SW480 (cell line): ENCODE results near the gene FAM216A.
A peak's percentile ranks its signal among the peaks of the same experiment; 100 is the strongest.
"Not testable (repeated sequence)": the region's sequence is repeated elsewhere in the genome, so short reads cannot be mapped to it uniquely, and the experiment has no call there.

Experiments
- DNase-seq: peaks from one replicate; pipeline ENCODE4 v3.0.0-alpha.2; 2016; ENCODE audit warnings: low spot score

The FAM216A gene

DNA sequence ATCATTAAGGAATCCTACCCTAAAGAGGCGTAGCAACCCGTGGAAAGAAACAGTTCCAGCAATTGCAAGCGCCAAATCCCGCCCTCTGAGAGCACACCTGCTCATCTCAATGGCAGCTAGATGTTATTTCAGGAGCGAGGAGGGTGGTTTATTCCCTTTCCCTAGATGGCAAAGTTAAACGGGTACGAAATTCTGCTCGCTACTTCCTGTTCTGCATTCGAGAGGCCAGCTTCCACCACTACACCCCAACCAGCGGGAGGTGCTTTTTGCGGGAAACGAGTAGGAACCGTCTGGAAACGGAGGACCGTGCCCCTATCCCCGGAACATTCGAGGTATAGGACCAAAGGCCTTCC is 32.7 kb downstream of the FAM216A start:
- DNase-seq, result peak; percentile 79

DNA sequence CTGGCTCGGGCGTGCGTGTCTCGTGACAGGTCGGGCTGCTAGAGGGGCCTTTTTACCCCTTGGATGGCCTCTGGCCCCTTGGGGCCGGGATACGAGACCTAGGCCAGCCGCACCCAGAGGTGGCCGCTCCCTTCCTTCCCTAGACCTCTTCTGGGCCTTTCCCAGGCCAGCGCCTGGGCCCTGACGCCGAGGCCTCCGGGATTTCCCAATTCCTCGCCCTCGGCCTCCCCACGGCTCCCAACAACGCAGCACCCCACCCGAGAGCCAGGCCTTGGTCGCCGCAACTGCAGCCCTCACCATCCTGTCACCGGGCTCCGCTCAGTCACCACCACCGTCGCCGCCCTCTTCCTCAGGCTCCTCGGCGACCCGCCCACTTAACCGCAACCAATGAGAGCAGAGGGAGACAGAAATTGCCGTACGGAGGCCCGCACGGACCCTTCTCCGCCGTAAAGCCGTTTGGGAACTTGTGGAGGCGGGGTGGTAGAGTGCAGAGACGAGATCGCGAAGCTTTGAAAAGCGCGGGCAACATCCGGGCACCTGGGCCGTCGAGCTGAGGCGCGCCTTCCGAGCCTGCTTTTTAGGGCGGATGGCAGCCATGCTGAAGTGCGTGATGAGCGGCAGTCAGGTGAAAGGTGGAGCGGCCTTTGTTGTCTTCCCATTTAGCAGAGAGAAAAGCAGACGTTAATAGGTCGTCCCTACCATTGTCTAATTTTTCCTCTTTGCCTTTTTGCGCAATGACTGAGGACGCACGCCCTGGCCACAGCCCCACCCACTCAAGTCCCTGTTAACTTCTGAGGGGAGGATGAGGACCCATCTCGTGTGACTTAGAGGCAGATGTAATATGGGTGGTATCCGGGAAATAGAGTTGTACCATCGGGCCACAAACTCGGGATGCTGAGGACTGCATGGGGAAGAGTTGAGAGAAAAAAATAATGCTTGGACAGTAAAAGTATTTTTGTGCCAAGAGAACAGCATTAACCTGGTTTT is 33.4 kb downstream of the FAM216A start, which contains the start of the genes RAD9B and VPS29:
Gene RAD9B (plus strand): TSS at position 580 of the 987 bp plus-strand sequence. CDS start 7 bp downstream, at position 587.
Gene VPS29 (minus strand): TSS at position 360 of the 987 bp plus-strand sequence. CDS start 60 bp downstream, at position 300.
- peak; percentile 98 for DNase-seq

DNA sequence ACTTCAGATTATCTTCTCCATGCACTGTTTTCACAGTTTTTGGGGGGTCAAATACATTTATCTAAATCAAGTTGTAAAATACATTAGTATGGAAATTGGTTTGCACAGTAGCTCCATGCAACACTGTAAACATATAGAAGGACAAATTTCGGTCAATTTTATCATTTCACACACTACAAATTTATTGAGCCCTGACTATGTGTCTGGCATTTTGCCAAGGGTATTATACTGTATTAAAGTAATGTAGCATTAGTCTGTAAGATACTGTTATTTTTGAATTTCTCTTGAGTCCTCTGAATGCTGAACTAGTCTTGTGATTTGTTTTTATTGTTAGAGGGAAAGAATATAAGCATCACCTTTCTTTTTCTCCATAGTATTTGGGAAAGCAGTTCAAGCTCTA is 34.8 kb downstream of the FAM216A start:
- no peak for DNase-seq

DNA sequence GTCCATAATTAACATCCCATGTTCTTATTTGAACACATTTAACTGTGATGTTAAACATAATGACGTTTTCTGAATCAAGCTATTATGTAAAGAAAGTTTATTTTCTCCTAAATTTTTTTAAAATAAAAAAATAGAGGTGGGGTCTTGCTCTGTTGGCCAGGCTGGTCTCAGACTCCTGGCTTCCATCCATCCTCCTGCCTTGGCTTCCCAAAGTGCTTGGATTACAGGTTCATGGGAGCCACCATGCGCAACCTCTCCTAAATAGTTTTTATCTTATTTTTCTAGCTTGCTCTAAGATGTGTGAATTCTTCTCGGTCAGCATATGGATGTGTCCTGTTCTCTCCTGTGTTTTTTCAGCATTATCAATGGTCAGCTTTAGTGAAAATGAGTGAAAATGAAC is 36.7 kb downstream of the FAM216A start:
- no peak for DNase-seq

DNA sequence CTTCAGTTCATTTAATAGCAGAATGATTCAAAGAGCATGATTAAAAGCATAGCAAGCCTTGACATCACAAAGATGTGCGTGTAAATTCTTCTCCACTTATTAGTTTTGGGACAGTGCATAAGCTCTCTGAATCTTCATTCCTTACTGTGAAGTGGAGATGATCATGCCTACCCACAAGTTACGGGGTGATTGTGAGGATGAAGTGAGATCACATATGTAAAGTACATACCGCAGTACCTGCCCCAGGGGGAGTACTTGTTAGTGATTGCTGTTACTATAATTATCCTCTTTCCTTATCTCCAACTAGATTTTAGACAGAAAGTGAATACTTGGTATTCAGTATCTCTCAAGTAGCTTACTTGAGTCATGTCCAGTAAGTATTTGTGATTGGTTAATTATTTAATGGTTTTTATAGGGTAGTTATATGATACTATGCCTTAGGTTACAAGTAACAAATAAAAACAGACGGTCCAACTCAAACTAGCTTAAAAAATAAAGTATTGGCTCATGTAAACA is 39.5 kb downstream of the FAM216A start:
- no peak for DNase-seq

DNA sequence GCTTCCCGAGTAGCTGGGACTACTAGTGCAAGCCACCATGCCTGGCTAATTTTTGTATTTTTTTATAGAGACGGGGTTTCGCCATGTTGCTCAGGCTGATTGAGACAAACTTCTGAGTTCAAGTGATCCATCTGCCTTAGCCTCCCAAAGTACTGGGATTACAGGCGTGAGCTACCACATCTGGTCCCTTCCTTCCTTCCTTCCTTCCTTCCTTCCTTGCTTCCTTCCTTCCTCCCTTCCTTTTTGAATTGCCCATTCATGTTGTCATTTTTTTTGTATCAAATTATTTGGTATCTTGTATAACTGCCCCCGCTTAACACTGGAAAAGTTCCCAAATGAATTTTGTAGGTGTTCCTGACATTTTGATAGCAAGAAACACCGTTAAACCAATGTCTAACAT is 45.2 kb downstream of the FAM216A start:
- DNase-seq, result no peak

DNA sequence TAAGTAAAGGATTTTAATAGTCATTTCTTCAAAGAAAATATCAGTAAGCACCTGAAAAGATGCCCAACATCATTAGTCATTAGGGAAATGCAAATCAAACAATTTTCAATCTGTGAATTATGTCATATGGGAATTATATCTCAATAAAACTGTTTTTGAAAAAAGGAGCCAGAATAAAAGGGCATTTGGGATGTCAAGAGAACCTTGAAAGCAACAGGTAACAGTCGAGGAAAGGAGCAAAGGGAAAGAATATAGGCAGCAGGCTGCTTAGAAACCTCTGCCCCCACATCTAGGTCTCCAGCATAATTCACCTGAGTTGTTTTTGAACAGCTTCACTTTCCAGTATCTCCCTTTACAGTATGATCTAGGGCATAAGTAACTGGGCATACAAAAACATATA is 45.7 kb downstream of the FAM216A start:
- no peak for DNase-seq

DNA sequence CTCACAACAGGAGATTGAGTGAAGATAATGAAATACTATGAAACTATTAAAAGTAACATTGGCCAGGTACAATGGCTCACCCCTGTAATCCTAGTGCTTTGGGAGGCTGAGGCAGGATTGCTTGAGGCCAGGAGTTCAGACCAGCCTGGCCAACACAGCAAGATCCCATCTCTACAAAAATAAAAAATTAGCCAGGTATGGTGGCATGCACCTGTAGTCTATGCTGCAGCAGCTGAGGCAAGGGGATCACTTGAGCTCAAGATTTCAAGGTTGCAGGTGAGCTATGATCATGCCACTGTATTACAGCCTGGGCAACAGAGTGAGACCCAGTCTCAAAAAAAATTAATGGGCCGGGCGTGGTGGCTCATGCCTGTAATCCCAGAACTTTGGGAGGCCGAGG is 48.4 kb downstream of the FAM216A start:
- no peak for DNase-seq

DNA sequence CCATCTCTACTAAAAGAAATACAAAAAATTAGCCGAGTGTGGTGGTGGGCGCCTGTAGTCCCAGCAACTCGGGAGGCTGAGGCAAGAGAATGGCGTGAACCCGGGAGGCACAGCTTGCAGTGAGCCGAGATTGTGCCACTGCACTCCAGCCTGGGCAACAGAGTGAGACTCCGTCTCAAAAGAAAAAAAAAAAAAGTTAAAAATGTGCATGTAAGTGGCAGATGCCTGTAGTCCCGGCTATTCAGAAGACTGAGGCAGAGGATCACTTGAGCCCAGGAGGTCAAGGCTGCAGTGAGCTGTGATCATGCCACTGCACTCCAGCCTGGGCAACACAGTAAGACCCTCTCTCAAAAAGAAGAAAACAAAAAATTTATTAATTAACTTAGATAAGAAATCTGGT is 49.4 kb downstream of the FAM216A start:
- not testable (repeated sequence) for DNase-seq

DNA sequence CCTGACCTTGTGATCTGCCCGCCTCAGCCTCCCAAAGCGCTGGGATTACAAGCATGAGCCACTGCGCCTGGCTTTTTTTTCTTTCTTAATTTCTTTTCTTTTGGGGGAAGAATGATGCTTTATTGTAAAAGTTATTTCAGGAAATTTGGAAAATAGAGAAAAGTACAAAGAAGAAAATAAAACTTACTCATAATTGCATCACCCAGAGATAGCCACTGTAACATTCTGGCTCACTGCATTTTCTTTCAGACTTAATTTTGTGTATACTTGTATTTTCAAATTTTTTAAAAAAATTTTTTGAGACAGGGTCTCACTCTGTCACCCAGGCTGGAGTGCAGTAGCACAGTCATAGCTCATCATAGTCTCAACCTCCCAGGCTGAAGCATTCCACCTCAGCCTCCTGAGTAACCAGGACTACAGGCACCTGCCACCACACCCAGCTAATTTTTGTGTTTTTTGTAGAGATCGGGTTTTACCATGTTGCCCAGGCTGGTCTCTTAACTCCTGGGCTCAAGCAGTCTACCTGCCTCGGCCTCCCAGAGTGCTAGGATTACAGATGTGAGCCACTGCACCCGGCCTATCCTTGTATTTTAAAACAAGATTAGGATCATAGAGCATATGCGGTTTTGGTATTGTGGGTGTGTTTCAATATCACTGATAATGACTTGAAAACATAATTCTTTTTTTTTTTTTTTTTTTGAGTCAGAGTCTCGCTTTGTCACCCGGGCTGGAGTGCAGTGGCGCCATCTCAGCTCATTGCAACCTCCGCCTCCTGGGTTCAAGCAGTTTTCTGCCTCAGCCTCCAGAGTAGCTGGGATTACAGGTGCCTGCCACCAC is 52.4 kb downstream of the FAM216A start:
- DNase-seq, result not testable (repeated sequence)

DNA sequence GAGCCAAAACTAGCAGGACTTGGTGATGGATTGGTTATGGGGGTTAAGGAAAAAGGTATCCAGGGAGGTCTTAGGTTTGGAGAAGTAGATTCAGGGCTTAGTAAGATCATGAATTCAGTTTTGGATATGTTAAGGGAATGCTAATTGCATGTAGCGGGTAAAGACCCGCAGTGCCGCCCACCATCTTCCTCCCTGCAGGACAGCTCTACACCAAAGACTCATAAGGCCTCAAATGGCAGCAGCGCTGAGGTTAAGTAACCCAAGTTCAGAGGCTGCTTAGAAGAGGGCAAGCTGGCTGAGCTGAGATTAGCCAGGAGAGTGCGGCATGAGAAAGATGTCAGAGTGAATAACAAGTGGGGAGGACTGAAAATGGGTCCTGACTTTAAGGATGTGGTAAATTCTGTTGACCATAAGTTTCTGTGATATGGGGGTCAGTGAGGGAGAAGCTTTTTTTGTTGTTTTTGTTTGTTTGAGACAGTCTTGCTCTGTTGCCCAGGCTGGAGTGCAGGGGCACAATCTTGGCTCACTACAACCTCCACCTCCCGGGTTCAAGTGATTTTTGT is 59.7 kb downstream of the FAM216A start:
- DNase-seq, result no peak

DNA sequence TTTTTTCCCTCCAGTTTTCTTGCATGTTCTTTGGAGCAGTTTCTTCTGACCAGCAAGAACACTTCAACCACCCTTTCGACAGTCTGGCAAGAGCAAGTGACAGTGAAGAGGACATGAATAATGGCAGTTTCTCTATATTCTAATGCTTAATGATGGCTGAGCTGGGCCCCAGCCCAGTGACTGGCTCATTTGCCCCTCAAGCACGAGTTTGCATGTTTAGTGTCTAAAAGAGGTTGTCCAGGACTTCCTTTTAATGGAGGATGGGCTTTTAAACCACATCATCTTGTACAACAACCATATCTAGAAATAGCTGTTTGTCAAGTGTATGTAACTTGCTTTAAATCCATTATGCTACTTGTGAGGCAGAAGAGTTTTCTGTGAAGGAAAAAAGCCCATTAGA is 61.9 kb downstream of the FAM216A start:
- DNase-seq, result no peak

DNA sequence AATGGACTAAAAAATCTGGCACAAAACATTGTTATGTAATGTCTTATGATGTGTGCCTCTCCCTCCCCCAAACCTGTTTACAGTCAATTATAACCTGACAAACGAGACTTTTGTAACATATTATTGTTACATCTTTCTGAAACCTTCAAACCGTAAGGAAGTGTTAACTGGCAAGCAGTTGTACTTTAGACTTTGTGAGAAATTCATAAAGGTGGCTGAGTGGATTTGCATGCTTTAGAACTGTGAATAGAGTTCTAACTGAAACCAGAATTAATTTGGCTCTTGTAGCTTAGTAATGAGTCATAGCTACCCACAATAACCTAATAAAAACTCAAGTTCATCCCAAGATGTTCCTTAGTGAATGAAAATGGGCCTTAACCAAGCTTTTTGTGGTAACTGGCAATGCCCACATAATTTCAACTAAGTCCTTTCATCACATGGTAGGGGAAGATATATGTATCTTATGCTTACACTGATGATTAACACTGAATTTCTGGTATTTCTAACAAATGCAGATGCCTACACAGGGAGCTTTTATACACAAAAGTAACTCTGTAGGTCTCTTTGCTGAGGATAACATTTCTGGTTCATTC is 63.2 kb downstream of the FAM216A start:
- peak; percentile 26 for DNase-seq

DNA sequence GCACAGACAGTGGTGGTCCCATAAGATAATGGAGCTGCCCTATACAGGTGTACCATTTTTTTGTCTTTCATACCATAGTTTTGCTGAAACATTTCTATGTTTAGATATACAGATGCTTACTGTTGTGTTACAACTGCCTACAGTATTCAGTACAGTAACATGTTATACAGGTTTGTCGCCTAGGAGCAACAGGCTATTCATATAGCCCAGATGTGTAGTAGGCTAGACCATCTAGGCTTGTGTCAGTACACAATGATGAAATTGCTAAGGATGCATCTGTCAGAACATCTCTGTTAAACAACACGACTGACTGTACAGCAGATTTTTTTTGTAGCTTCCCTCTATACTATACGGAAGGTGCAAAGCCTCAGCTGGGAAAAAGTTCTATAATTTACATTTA is 64.0 kb downstream of the FAM216A start:
- no peak for DNase-seq

DNA sequence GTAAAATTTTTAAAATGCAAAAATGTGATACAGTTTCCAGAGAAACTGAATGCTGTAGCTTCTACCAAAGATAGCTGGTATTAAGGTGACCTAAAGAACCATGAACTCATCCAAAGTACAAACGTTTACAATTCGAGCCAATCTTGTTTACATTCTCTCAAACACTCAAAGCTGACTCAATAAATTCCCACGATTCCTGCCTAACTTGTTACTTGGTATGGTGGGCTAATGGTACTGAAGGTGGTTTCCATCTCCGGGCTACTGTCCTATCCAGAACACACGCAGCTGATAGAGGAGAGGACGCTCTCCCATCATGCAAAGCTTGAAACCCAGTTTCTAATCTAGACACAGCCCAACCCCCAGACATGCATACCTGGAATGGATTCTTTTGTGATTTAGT is 65.0 kb downstream of the FAM216A start:
- DNase-seq, result no peak

DNA sequence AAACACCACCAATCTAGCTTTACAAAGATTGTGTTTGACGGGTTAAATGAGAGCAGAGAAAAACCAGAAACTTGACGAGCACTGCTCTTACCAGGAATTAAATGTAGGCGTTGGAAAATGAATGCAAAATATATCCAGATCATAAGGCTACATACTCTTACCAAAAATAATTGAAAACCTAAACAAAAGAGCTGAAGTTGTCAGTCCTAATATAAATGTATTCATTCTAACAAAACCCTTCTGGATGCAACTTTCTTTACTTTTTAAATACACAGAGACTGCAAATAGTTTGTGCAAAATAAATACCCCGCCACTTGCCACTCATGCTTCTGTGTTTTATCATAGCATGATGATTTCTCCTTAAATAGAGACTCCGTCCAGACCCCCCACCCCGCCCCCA is 66.2 kb downstream of the FAM216A start:
- DNase-seq, result no peak

DNA sequence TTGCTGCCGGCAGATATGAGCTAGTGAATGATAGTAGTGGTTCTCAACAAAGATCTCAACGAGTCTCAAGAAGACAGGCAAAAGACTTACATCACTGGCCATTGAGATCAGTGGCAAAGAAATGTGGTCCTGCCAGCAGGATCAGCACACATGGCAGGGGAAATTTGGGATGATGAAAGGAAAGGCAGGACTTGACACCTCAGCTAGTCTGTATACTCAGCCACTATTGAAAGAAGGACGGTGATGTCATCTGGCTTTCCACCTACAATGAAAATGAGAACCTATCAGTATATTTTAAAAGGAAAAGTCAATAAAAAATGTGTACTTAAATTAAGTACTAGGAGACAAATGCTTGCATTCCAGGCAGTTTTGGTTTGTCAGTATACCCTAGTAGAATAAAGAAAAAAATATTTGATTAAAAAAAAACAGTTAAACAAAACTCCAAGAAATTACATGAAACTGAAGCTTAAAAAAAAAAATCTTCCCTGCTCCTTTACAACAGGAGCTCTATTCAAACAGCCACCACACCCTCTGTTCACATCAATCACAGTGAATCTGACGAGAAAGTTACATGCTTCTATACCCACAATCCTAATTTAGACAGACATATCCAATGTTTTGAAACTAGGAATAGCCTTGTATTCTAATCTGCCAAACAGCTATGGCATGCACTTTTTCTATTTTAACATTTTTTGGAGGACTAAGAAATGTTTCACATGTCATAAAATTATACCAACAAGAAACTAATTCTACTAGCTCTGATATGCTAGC is 68.4 kb downstream of the FAM216A start:
- no peak for DNase-seq

DNA sequence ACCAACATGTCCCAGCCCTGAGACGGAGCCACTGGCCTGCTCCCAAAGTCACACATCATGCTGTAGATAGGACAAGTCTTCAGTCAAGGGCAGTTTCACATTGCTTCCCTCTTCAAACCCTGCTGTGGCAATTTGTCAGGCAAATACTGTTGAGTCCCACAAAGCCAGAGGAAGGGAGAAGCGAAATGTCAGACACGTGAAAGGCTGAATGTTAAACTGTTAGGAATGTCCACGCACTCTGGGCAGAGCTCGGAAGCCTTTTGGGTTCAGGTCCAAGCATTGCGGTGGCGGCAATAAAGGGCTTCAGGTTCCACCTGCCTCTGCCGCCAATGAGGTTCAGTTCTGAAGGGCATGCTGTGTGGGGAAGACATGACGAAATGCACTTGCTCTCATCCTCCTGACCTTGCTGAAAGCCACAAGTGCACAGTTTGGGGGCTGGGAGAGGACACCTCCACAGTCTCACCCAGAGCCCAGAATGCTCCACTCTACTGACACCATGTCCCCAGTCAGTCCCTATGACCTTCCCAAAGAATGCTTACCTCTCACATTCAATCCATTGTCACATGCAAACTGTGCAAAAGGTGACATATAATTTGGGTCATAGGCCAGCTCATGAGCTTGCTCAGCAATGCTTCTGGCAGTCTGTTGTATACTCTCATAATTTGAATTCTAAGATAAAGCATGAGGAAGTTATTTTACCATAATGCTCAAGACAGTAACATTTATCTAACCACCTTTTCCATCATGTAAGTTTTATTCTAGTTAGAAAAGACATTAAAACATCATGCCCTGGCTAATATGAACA is 69.2 kb downstream of the FAM216A start:
- DNase-seq, result no peak

DNA sequence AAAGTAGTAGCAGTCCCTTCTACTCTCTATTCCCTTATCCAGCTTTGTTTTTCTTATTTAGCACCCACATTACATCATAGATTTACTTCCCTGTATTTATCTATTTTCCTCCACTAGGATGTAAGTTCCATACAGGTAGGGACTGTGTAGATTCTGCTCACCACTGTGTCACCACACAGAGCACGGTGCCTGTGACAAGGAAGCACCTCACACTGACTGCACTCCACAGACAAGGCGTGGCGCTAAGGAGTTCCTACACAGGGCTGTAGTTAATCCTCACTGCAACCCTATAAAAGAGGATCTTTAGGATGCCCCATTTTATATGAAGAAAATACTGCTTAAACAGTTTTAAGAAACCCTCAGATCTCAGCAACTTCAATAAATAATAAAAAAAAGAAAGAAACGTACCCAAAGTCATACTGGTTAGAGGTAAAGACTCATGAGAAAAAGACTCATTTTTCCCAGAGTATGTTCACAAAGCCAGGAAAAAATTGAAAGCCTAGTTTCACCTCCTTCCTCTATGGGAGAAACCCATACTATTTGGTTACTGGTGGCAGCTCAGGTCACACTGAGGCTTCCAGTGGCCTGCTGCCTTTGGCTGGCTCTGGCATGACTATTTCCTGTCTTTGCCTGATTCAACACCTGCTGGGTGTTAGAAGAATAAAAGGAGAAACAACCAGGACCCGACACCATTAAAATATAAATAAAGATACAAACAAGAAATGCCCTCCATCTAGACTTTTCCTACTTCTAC is 70.4 kb downstream of the FAM216A start:
- no peak for DNase-seq
